Fibroblast of skin of abdomen (primary cell): ENCODE data around the gene NIPA2.

Source experiments
- DNase-seq: peaks from one replicate; pipeline ENCODE4 v3.0.0-alpha.2; 2013

Gene NIPA2

DNA sequence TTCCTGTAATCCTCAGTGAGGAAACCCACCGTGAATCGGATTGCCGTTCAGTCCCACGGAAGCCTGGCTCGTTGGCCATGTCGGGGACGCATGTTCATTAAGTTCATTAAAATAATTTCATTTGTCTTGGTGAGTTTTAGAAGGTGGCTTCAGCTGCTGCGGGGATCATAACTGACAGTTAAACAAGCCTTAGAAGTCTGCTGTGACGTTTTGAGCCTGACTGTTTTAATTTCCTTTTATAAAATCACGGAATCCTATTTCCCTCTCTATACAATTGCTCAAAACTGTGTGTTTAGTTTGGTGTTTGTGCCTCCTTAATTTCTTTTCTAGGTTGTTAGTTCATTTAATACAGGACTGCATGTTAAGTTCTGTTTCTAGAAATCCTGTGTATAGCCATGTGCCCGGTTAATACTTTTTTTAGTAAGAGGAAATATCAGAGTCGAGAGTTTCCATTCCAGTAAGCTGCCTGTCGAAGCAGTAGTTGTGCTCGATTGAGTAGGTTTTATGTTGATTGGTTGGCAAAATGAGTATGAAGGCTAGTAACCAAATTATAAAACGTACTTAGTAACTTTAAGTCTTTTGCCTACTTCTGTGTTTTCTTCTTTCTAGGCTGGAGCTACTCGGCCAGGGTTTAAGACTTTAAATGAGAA lies 705 bp downstream of the NIPA2 start:
- DNase-seq: no peak

DNA sequence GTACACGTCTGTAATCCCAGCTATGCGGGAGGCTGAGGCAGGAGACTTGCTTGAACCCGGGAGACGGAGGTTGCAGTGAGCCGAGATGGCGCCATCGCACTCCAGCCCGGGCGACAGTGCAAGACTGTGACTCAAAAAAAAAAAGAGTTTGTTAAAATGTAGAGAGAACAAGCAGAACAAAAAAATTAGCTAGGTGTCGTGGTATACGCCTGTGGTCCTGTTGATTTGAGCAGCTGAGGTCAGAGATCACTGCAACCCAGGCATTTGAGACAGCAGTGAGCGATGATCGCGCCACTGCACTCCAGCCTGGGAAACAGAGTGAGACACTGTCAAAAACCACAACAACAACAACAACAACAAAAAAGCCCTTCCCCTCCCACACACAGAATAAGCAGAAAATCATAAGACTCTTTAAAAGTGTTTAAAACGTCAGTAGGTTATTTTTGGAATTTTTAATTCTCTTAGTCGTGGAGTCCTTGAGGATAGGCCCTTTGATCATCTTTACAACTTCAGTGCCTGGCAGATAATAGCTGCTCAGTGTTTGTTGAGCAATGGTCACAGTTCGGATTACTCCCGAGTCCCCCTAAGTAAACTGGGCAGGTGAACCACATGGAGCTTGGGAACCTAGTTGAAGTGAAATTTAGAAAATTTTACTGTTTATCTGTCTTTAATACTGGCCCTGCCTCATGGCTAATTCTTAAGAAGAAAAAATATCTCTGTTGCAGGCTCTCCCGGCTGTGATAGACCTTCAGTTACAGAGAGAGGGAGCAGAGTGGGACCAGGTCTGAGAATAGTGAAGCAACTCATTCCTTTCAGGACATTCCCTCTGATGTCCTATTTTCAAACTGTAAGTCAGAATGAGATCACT lies 6.2 kb downstream of the NIPA2 start:
- no peak for DNase-seq

DNA sequence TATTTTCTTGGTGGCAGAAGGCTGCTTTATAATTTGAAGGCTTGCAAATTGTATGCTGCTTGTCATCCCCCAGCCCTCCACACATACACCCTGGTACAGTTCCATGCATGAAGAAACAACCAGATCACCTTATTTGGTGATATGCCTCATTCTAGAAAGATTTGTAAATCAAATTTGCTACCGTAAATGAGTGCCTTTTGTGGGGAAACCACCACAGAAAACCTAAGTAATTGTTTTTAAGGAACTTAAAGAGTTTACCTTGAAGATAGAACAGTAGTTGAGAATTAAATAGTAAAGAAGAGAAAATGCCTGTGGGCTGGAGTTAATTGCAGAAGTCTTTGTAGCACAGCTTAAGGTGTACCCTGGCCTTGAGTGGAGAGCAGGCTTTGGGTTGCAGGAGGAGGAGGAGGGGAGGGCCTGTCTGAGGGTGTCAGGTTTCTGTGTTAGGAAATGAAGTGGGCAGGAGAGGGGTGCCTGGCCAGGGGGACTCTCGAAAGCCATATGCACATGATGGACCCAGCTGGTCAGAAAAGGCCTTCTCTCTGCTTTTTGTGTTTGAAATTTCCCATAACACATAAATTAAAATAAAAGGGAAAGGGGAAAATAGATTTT lies 6.9 kb downstream of the NIPA2 start:
- DNase-seq: peak; percentile 25

DNA sequence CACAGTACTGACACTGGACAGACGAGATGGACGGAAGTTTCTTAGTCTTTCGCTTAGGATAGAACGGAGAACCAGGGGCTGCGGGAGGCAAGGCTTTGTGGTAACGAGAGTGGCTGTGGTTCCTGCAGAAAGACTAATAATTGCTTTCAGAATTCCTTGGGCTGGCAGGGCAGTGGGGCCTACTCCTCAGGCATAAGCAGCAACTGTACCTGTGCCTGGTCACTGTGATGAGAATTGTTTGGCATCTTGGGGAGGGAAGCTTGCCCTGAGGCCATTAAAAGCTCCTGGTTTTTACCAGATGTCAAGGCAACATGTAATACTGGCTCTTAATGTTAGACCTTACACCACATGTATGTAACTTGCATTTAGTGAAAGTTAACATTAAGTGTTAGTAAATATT lies 7.6 kb downstream of the NIPA2 start:
- DNase-seq: no peak

DNA sequence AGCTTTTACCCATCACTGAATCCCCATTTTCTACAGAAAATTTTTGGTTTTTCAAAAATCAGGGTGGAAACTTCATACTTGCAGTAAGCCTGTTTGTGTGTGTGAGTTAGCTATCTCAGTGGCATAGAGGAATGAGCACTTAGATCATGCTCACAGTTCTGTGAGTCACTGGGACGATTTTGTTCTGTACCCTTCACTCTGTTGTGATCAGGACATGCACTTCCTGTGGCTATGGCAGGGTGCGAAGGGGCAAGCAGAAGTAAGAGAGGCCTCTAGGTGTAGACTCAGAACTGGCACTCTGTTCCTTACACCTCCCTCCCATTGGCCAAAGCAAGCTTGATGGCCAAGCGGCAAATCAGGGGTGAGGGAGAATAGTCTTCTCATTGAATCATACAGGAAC lies 11.6 kb downstream of the NIPA2 start:
- no peak for DNase-seq

DNA sequence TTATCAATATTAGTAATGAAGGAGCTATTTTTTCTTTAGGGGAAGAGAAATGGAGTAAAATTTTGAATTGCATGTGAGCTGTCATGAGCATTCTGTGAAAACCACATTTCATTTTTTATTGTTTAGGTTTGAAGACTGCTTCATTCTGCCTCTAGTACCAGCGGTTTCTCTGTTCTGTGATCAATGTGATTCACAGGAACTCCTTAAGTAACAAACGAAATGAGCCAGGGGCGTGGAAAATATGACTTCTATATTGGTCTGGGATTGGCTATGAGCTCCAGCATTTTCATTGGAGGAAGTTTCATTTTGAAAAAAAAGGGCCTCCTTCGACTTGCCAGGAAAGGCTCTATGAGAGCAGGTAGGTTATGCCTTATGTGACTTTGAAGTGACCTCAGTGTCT lies 13.0 kb downstream of the NIPA2 start:
- DNase-seq: no peak

DNA sequence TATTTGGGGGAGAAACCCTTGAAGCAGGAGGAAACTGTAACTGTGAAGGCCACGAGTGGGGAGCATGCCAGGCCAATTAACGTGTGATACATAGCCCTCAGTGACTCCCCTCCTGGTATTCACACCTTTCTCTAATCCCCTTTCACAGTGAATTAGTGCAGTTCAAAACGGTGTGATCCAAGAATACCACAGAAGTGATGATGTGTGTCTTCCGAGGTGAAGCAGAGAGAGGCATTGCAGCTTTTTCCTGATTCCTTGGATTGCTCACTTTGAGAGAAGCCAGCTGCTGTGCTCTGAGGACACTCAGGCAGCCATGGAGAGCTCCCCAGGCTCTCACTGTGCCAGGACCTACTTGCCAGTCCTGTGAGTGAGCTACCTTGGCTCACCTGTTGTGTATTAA lies 17.3 kb downstream of the NIPA2 start:
- no peak for DNase-seq

DNA sequence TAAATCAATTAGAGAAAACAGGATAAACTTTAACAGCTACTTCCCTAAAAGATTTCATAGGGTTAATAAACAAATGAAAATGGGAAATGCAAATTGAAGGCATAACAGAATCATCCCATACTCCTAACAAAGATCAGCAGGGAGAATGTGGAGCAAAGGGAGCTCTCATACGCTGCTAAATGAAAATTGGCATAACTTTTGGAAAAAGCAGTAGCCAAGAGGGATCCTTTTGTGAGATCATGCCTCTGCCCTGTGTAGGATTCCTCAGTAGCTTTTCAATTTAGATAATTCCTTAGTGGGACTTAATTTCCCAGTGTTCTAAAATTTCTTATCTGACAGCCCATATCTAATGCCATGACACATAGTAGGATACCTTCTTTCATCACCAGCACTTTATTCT lies 18.2 kb downstream of the NIPA2 start:
- DNase-seq: no peak

DNA sequence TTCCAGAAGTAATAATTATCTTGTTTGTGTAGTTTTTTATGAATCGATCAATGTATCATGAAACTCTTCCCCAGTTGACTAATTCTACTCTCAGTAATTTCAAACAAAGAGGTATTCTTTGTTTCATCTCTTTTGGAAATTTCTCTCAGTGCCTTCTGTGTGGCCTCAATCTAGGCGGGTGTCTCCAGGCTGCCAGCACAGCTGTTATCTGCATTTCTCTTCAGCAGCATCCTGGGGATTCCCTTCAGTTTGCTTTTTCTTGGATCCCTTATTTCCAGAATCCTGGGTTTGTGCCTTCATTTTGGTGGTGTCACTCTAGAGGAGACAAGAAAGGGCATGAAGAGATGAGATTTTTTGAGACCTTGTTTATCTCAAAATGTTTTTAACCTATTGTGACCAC lies 22.7 kb downstream of the NIPA2 start:
- no peak for DNase-seq

DNA sequence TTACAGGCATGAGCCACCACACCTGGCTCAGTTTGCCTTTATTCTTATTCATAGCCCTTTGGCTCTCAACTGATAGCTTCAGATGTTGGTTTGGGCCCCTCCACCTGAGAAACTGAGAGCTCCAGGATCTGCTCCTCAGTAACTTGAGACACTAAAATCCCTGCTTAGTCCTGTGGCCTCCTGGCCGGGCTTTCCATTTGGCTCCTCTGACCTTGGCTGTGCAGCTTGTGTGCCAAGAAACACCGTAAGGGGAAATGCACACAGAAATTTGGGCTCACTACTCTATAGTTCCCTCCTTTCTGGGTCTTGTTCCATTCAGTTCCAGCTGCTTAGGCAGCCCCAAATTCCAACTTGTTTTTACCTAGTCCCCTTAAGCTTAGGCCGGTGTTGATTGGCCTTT lies 24.9 kb downstream of the NIPA2 start:
- no peak for DNase-seq

DNA sequence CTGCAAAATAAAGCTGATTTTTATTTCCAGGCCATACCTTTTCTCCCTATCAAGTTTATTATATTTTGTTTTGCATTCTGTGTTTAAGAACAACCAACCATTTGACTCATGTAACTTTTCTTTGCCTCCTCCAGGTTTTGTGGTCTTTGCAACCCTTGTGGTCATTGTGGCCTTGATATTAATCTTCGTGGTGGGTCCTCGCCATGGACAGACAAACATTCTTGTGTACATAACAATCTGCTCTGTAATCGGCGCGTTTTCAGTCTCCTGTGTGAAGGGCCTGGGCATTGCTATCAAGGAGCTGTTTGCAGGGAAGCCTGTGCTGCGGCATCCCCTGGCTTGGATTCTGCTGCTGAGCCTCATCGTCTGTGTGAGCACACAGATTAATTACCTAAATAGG lies 27.6 kb downstream of the NIPA2 start:
- no peak for DNase-seq

DNA sequence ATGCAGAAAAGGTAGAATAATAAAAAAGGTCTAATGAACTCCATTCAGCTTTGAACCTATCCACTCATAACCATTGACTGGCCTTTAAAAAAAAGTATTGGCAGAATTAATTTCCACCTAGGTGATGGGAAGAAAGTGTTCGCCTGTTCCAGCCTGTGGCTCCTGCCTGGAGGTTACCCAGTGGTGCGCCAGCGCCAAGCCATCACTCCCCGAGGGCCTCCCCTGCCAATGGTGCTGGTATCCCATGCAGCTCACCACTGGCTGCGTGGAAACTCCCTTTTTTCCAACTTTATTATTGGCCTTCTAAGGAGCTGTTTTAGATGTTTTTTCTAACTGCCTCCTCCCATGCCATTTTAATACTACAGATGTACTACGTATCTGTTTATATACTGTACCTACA lies 29.4 kb downstream of the NIPA2 start:
- no peak for DNase-seq

DNA sequence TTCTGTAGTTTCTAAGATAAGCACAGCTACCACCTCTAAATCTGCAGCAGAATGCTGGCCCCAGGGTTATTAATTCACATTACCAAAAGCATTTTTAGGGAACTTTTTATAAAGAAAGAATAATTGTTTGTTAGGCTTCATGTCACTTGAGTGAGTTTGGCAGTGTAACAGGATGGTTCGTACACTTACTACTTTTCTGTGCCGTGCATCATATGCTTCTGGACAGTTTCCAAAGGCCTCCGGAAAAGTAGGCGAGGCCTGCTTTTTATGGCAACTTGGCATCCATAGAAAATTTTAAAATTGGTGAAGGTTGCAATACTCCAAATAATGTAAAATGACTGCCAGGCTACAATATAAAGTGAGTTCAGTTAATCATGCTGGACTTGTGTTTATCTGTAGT lies 30.0 kb downstream of the NIPA2 start:
- DNase-seq: no peak

DNA sequence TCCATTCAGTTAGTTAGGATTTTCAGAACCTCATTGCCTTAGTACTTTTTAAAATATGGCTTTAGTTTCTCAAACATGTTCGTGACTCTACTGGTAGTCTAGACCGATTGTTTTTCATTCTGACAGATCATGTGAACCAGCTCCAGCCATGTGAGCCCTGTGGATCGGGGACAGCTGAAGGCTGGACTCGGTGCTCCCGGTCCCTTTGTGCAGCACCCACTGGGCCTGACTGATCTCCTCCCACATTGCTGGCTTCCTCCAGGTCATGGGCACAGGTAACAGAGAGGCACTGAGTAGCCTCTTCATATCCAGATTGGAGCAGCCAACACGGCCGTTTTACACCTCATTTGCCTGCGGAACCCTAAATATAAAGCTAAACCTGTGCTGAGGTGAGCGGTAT lies 30.5 kb downstream of the NIPA2 start:
- no peak for DNase-seq

DNA sequence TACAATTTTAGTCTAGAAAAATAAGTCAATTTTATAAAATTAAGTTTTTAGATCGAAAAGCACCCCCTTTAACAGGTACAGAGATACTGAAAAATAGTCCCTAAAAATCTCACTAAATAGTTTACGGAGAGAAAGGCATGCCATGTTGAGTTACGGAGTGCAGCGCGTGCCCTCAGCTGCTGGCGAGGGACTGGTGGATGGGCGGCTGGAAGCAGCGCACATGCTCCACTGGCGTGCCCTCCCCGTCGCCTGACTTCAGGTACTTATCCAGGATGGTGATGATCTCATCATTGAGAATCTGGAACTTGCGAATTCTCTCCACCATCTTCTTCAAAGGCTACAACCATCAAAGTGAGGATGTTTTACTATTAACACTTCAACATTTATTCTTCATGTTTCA lies 31.4 kb downstream of the NIPA2 start:
- DNase-seq: no peak

DNA sequence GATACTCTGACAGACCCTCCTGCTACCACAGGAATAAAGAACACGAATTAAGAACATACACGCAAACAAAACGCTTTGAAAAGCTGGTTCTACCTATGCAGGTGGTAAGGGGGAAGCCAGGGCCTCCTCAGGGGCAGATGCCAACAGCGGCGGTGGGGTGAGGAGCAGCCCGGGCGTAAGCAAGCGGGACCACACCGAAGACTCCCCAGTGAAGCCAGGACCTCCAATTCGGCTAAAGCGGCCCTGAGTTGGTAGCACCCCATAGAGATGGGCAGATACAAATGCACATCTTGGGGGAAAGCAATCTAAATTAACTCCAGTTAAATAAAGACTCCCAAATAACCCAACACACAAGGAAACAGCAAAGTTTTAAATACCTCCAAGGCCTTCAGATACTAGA lies 32.4 kb downstream of the NIPA2 start:
- DNase-seq: no peak

DNA sequence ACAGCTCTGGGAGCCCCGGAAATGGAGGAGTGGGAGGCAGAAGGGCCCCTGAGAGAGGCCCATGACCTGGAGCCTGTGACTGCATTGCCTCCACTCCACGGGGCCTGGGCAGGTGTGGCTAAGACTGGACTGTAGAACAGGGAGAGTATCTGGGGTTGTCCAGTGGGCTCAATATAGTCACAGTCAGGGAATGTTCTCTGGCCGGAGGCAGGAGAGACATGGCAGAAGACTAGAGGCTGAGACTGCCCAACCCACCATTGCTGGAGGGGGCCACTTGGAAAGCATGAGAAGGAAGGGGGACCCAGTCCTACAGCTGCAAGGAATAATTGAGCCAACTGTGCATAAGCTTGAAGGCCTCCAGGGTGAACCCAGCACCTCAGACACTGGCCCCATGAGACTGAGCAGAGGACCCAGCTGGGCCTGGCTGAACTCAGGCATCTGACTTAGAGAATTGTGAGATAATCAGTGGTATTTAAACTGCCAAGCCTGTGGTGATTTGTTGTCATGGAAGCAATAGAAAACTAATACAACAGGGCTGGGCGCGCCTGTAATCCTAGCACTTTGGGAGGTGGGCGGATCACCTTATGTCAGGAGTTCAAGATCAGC lies 33.1 kb downstream of the NIPA2 start:
- no peak for DNase-seq

DNA sequence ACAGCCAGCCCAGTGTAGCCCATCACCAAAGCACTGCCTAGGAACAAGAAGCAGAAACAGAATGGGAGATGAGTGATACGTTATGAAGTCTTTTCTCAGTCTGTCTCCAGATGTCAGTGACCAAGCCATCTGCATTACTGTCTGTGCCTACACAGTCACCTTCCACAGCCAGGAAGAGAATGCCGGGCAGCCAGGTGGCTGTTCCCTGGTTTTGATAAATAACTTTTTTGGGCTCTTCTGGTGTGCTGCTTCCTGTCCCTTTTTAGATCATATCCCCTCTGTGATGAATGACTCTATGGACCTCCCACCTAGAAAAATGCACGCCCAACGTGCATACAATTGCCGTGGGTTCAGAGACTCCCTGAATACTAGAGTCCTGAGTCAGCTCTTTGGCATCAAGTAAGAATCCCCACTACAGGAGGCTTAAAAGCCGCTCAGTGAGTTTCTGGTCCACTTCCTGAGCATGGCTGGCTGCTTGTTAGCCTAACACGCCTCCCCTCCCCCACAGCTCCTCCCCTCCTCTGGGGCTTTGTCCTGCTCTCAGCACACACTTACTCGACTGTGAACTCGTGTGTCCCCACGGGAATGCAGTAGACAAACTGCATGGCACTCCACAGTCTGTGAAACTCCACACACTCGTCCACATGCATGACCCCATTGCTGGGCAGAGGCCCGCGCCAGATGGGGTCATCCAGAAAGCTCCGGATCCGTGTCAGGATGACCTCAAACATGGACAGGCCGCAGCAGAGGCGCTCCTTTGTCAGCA lies 34.7 kb downstream of the NIPA2 start:
- DNase-seq: peak; percentile 95

DNA sequence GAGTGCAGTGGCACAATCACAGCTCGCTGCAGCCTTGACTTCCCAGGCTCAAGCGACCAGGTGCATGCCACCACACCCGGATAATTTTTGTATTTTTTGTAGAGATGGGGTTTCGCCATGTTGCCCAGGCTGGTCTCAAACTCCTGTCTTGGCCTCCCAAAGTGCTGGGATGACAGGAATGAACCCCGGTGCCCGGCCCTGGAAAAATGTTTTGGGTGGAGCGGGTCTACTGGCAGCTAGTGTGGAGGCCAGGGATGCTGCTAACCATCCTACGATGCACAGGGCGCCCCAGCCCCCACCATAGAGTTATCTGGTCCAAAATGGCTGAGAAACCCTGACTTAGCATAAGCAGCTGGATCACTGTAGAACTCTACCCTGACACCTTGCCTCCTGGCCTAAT lies 35.4 kb downstream of the NIPA2 start:
- no peak for DNase-seq

DNA sequence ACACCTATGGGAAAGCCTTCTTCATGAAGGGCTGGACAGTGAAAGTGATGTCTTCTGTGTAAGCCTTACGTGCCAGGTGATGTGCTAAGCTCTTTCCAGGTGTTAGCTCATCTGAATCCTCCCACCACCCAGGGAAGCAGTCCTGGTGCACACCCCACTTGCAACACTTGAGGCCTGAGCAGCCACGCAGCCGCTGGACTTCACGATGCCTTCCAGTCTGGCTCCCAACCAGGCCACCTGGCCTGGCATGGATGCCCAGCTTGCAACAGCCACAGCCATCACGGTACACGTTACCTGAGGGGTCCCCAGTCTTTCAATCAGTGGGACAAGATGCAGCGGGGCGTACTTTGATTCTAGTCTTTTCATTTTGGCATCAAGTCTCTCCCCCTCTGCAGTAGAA lies 35.8 kb downstream of the NIPA2 start:
- DNase-seq: no peak

DNA sequence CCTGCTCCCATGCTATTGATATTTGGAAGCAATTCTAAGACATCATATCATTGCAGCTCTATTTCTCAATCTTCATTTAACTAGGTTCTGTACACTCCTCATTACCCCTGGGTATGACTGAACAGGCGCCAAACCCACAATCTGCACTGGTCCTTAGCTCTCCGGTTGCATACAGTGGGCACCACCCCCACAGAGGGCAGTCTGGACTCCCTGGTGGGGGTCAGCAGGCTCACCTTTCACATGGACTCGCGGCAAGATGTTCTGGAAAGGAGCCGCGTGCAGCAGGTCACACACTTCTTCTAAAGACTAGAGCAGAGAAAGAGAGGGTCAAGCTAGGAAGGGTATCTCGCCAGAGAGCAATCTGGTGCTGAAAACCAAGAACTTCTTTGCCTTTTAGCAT lies 36.5 kb downstream of the NIPA2 start:
- DNase-seq: no peak

DNA sequence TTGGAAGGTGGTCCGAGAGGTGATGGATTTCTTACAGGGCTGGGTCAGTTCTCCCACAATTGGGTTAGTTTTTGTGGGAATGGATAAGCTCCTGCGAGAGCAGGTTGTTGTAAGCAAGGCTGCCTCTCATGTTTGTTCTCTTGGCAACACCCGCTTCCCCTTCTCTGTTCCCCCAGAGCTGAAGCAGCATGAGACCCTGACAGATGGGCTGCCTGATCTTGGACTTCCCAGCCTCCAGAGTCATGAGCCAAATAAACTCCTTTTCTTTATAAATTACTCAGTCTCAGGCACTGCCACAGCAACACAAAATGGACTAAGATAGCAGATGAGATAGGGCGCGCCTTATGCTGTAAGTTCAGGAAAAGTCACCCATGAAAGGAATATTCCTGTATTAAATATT lies 38.7 kb downstream of the NIPA2 start:
- DNase-seq: no peak

DNA sequence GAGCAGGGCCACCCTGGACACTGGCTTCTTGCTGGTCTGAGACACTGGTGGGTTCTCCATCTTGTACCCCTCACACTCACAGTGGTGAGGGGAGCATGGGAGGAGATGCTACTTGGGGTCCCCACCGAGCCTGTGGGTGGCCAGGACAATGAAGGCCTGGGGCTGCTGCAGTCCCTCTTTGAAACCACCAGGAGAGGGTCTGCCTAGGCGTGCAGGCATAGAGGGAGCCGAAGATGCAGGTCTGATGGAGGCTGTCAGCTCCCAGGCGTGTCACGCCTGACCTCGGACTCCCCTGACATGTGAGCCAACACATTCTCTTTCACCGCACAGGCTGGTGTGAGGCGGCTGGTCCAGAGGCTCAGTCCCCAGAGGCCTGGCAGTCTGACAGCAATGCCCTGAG lies 39.1 kb downstream of the NIPA2 start:
- DNase-seq: no peak
